SK-N-MC (cell line): ENCODE data around the gene HIP1R.

Experiments
- EZH2 ChIP-seq: fragments of 200-600 bp; sonication (generic); IDR thresholded peaks from one replicate; pipeline ENCODE4 v1.6.1; 2017; ENCODE audit warnings: antibody characterized with exemption
- POLR2AphosphoS5 ChIP-seq: IDR thresholded peaks from 2 replicates; pipeline ENCODE4 v1.6.1; 2012; ENCODE audit warnings: mild to moderate bottlenecking, low read depth, low read length, borderline replicate concordance

DNA sequence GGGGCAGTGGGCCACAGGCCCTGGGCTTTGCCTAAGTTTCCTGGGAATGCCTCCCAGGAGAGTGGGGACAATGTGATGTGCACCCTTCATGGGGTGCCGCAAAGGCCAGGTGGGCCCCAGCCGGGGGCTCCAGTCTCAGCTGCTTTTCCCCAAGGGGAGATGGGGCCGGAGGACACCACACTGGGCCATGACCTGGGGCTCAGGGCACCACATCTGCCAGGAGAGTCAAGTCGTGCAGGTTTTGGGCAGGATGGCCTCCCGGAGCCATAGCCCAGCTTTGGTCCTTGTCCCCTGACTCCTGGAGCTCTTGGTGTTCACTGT is 12.2 kb downstream of the HIP1R start:
- TF ChIP-seq EZH2 (no peak), POLR2AphosphoS5 (no peak)
